Erythroblast (primary cell): ENCODE data around the gene BBIP1.

Source experiments
- GATA1 ChIP-seq: IDR thresholded peaks from 2 replicates; pipeline ENCODE4 v1.6.1; 2011; ENCODE audit warnings: low read depth, mild to moderate bottlenecking, control low read depth, low read length, moderate library complexity
- POLR2A ChIP-seq: IDR thresholded peaks from 2 replicates; pipeline ENCODE4 v1.6.1; 2011; ENCODE audit warnings: mild to moderate bottlenecking, low read length

GRCh38 chr10:110939419-110939818 is 20.4 kb upstream of the BBIP1 start:
- TF ChIP-seq POLR2A (no peak), GATA1 (no peak)
